Measurements from ENCODE around the gene PTGIS.
A peak's percentile ranks its signal among the peaks of the same experiment; 100 is the strongest.

PTGIS gene

DNA sequence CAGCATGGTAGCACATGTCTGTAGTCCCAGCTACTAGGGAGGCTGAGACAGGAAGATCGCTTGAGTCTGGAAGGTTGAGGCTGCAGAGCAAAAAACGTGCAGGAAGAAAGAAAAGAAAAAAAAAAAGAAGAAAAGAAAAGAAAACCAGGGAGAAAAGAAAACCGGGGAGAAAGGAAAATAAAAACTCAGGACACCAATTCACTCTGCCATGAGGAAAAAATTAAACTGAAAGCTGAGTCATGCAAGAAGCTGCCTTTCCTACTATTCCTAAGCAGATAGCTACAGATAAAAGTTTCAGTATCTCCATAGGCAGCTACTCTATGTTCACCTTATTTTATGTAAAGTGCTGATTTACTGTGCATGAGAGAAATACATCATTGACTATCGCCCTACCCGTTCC, 10.5 kb downstream of the PTGIS start:
- DNase-seq: no peak

DNA sequence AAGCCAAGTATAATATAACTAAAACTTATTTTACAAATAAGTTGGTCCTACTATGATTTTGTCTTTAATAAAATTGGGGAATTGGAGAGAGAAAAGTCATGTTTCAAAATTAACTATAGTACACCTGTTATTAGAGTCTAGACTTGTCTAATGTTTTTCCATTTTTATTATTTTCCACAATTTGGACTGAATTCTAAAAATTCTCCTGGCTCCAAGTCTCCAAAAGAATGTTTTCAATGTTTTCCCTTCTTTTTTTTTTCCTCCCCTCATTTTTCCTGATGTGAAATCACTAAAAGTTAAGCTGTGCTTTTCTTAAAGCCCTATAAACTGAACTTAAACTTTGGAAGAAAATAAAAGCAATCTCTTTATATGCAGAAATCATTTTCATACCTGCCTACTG, 11.3 kb downstream of the PTGIS start:
- DNase-seq: no peak

DNA sequence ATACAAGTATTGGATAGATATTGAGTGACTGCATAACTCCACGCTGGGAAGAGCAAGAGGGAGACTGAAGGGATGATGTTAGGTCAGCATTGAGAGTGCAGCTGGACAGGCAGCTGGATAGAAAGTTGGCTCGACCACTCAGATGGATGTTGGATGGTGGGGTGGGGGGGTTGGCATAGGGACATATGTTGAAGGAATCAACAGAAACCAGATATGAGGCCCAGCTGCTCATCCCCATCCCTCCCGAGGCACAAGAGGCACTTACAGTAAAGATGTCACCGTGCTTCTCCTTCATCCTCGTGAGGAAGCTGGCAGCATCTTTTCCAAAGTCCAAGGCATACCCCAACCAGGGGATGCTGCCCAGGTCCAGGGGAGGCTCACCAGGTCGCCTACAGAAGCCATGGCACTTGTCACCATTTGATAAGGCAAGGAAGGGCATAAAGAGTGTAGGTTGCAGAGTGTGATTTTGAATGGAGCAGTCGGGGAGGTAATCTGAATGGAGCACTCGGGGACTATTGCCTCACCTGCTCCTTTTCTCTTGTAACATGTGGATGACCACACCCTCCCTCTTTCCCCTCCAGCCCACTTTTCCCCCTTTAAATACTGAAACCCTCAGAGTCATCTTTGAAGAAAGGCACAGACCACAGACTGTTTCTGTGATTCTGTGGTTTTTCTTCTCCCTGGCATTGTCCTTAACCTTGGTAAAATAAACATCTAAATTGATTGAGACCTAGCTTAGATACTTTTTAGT, 18.0 kb downstream of the PTGIS start:
- no peak for DNase-seq

DNA sequence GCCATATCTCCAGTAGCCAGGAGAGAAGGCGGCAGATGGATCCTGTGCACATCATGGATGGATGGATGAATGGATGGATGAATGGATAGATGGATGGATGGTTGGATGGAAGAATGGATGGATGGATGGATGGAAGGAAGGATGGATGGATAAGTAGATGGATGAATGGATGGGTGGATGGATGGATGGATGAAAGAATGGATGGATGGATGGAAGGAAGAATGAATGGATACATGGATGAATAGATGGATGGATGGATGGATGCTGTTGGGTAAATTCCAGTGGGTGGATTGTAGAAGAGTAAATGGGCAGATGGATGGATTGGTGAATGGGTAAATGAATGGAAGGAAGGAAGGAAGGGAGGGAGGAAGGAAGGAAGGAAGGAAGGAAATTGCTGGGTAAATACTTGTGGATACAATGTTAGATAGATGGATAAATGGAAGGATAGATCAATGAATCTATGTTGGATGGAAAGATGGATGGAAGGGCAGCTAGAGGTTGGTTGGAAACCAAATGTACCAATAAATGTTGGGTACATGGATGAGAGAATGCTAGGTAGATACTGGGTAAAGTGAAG, 19.5 kb downstream of the PTGIS start:
- DNase-seq: no peak

DNA sequence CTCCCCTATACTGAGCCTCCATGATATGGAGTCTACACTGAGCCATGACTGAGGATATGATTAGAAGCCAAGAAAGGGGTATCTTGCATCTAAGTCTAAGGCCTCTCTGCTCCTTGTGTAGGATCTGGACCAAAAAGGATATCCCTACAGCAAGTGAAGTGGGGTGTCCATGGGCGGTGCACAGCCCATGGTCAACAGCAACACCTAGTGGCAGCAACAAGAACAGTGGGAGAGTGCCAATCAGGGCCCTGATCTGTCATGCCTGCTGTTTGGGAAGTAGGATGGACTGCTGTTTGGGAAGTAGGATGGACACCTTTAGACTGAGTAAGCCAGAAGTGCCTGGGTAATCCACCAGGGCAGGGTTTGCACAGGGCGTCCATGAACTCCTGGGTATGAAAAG, 22.4 kb downstream of the PTGIS start:
- DNase-seq: no peak

DNA sequence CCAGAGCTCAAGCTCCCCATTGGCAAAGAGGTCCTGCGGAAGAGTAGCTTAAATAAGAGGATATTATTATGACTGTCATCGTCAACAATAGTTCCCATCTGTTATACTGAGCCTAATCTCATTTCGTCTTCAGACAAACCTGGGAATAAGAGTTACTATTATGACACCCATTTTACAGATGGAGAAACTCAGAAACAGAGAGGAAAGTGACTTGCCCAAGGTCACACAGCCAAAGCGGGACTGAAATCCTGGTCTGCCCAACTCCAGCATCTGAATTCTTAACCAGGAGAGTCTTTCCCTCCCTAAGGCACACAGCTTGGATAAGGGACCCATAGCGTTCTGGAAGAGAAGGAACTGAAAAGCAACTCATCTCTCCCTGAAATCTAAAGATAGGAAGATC, 23.4 kb downstream of the PTGIS start:
- no peak for DNase-seq

DNA sequence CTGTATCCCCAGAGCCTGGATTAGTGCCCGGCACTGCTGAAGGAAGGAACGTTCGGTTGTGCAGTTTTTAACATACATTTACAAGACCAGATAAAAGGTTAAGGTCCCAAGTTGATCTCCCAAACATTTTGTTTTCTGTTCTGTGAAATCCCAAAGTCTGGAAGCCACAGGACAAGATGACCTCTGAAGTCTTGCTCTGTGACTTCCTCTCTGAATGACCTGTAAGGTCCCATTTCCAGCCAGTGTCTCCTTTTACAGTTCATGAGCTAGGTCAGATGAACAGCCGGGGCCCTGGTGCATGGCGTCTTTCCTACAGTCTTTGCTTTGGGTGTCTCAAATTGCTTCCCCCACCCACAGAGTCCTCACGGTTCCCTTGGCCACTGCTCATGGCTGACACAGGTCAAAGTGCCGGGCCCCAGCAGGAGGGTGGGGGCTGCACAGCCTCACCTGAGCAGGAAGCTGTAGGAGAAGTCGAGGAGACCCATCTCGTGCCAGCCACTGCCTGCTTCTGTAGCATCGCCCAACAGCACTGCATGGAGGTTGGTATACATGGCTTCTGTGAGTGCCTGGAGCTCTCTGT, 24.0 kb downstream of the PTGIS start:
- DNase-seq: no peak

DNA sequence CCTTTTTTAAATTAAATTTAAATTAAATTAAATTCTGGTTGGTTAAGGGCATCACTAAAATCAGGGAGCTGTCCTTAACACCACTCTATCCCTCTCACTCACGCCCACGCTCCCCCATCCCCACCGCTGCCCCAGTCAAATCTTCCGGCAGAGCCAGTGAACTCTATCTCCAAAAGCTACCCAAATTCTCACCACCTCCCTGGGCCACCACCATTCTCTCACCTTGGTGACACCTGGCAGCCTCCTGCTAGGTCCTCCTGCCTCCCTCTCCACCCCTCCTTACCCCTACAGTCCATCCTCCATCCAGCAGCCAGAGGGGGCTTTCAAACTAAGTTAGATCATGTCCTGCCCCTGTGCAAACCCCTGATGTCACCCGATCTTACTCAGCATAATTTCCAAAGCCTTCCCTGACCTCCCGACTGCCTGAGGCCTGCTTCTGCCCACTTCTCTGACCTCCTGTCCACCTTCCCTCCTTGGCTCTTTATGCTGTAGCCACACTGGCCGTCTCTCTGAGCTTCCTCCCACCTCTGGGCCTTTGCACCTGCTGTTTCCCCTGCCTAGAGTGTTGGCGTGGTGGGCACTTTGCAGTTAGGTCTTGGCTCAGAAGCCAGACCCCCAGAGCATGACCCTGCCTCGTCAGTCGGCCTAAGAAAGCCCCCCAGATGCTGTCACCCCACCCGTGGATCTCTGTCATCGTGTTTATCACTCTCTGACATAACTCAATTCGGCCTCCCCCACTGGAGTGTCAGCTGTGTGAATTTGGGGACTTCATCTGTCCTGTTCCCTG, 24.7 kb downstream of the PTGIS start:
- no peak for DNase-seq

DNA sequence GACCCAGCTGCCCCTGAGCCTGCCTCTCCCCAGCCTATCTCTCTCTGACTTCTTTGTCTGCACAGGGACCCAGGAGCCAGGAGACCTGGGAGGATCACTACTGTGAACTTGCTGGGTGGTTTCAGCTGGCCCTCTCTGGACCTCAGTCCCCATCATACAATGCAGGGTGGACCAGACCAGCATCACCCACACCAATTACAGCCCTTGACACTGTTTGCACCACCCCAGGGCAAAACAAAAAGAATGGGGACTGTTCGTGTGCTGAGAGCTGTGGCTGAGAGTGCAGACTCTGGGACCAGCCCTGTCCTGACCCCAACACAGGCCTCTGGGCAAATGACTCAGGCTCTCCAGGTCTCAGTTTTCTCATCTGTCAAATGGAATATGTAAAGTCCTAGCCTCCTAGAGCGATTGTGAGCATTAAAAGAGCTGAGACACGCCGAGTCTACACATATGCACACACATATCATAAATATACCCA, 25.4 kb downstream of the PTGIS start:
- DNase-seq: no peak

DNA sequence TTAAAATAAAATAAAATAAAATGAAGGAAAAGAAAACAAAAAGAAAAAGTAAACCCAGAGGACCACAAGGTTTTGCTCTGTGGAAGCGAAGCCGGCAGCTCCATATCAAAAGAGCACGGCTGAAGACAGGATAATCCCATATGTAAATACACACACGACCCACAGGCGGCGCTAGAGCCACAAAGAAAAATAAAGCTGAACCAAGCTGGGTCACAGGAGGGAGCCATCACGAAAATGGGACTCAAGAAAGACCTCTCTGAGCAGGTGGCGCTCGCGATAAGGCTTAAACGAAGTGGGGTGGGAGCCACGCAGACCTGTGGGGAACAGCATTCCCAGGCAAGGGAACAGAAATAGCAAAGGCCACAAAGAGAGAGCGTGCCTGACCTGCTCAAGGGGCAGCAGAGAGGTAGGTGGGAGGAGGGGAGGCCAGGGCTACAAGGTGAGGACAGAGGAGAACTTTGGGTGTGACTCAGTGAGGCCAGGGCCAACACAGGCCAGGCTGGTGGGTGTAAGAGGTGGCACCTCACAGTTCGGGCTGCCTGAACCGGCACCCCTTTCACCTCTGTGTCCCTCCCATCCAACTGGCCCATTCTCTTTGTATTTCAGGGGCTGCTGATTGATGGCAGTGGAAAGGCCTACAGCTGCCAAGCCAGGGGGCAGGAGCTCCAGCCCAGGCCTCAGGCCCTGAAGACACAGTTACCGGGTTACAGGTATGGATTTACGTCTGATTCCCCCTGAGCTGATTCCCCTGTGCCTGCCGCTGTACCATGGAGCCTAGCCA, 26.0 kb downstream of the PTGIS start:
- DNase-seq: peak; percentile 30

DNA sequence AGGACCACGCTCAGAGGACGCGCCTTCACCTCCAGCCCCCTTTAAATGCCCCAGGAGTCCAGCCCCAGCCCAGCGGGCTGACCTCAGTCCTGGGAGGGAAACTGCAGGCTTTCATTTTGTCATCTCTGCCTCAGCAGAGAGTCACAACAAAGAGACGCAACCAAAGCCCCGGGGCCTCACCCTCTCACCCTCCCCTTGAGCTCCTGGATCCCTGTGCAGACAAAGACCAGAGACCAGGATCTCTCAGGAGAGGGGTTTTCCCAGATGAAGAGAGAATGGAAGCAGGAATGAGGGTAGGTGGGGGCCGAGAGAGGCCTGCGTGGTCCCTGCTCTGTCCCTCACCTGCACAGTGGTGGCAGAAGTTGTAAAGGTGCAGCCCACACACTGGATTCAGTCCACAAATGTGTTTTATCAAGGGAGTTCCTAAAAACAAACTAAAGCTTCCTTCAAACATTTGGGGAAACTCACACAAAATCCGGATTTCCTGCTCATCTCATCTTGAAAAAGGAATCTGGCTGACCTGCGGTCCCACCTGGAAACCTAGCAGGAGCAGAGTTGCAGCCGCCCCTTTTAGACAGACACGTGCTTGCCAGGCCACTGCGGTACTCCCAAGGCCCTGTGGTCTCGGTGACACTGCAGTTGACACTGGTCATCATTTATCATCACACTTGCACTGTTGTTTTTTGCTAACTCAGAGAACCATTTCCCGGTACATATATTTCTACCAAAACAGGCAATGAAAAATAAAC, 27.1 kb downstream of the PTGIS start:
- DNase-seq: no peak

DNA sequence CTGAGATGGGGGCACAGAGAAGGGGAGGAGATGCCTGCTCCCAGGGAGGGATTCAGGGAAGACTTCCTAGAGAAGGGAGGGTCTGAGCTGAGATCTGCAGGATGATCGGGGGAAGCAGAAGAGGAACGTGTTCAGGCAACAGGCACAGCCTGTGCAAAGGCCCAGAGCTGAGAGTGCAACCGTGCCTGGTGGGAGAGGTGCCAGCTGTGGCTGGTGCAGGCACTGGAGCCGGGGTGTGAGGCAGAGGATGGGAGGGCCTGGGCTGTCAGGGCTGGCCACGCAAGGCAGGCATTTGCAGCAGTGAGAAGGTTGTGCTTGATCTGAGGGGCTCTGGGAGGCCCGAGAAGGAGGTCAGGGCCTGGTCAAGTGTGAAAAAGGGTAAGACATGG, 27.7 kb downstream of the PTGIS start:
- DNase-seq: no peak

DNA sequence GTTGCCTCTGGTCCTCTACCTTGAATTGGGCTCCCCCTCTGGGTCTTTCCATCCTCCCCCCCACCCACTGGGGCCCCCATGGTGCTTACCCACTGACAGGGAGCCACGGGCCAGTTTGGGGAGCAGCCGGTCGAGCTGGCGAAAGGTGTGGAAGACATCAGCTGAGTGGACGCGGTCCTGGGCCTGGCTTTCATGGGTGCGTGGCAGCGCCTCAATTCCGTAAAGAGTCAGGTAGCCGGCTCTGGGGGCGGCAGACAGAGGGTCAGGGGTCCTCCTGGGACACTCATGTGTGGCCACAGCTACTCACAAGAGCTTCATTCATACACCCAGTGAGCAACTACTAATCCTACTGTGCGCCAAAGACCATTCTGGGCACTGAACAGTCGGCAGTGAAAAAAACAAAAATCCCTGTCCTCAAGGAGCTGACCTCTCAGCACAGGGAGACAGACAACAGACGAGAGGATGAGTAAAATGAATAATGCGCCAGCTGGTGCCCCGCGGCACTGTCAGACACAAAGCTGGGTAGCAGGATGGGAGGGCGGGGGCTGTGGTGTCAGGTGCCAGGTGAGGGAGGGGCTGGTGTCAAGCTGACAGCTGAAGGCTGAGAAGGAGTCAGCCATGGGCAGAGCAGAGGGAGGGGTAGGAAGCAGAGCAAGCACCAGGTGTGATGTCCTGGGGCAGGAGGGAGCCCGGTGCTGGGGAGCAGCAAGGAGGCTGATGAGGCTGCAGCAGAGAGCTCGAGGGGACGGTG, 28.3 kb downstream of the PTGIS start:
- DNase-seq: no peak

DNA sequence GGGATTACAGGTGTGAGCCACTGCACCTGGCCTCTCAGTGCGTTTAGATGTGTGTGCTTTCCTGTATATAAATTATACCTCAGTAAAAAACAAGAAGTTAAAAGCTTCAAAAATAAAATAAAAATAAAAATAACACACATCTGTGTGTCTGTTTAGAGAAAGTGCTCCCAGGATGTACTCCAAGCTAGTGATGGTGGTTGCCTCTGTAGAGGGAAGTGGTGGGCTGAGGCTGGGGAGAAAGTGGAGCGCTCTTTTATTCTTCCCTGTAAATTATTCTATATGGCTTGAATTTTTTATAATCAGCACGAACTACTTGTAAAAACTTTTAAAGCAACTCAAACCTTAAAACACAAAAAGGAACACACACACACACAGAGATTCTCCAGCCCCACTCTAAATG, 29.0 kb downstream of the PTGIS start:
- DNase-seq: no peak

DNA sequence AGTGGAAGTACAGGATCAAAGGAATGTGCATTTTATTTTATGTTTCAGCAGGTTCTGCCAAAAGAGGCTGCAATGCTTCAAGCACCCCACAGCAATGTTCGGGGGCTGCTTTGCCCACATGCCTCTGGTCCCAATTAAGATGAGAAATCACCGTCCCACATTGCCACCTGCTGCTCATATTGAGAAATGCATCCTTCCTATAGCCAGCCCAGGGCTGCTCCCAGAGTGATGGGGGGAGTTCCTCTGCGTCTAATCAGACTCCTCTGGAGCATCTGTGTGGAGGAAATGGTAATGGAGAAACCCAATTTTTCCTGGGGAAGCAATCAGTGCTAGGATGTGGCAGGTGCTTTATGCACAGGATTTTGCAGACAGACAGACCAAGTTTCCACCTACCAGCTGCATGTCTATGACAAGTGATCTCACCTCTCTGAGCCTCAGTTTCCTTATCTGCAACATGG, 33.7 kb downstream of the PTGIS start:
- no peak for DNase-seq

DNA sequence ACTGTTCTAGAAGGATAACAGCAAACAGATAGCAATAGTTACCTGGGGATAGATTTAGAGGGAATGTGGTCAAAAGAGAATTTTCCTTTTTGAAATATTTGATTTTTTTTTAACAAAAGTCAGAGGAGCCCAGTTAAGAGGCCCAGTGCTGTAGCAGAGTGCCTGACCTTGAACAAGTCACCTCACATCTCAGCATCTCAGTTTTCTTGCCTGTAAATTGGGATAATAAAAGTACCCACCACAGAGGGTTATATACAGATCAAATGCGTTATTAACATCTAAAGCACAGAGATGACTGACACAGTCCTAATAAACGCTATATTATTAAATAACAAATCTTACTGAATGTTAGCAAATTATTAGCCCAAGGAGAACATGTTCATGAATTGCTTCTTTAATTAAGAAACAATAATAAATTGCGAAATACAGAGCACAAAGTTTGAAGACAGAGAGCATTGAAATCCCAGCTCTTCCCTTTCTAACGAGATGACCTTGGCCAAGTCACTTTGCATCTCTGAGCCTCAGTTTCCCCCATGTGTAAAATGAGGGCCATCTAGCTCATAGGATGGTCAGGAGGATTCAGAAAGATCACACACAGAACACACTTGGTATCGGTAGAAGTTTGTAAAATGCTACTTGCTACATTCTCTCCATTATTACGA, 35.5 kb downstream of the PTGIS start:
- no peak for DNase-seq

DNA sequence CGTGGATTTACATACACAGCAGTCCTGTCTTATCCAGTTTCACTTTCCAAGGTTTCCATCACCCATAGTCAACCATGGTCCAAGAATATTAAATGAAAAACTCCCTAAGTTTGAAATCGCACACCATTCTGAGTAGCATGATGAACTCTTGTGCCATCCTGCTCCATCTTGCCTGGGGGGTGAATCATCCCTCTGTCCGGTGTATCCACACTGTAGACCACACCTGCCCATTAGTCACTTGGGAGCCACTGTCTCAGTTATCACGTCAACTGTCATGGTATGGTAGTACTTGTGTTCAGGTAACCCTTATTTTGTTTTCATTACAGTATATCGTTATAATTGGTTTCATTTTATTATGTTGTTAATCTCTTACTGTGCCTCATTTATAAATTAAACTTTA, 38.5 kb downstream of the PTGIS start:
- DNase-seq: no peak

DNA sequence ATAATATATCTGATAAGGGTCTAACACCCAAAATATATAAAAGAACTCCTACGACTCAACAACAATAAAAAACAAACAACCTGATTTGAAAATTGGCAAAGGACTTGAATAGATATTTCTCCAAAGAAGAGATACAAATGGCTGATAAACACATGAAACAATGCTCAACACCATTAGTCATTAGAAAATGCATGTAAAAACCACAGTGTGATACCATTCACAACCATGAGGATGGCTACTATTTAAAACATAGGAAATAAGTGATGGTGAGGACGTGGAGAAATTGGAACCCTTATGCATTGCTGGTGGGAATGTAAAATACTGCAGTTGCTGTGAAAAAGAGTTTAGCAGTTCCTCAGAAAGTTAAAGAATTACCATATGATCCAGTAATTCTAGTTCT, 41.4 kb downstream of the PTGIS start:
- no peak for DNase-seq

DNA sequence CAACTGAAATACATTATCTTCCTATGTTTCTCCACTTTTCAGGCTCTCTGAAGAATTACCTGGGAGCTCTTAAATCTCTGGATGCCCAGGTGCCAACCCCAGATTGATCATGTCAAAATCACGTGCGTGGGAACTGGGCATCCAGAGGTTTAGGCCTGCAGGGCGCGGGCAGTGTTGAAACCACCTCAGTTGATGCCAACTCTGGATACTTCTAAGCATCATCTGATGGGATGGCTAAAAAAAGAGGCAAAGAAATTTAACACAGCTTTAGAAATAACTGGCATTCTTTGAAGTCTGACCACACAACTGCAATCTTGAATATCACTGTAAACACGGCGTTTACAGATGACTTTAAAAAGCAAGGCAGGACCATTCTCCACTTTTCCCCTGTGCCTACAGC, 41.9 kb downstream of the PTGIS start:
- no peak for DNase-seq

DNA sequence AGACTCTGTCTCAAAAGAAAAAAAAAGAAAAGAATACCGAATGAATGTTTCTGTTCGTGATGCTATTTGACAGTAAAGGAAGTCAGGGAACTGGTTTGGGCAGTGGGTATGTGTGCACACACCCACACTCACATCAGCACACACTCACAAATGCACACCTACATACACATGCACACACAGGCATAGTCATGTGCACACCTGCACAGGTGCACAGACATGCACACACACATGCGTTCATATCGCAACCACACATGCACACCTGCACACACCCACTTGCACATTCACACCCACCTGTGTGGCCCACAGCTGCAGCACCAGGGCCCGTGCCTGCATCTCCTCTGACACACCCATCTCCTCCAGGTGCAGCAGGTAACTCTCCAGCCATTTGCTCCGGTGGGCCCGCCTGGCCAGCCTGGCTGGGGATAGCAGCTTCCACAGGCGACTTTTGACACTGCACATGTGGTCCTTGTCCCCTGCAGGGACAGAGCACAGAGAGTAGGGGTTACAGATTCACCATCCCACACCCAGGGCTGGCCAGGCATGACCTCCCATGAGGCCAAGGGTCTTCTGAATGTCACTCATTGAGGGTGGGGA, 44.1 kb downstream of the PTGIS start:
- DNase-seq: no peak
